Measurements from ENCODE around the gene SLC10A3.

GRCh38 chrX:154488336-154489075 is 1.9 kb downstream of the SLC10A3 start:
- TF ChIP-seq HDAC1 (CRISPR knock-in tag; IDR thresholded peaks at IDR 0.05) (no peak), REST (IDR thresholded peaks at IDR 0.05; ENCODE audit: borderline replicate concordance in 1 of 2, low read depth in 1 of 2, low read length in 2 of 2) (no peak), POLR2A (IDR thresholded peaks at IDR 0.05; ENCODE audit: insufficient read depth in 1 of 2, low read depth in 2 of 2, low read length in 2 of 2) (no peak), ETV6 (CRISPR knock-in tag; conservative IDR thresholded peaks at IDR 0.05) (no peak), IRF2 (CRISPR knock-in tag; IDR thresholded peaks at IDR 0.05) (no peak), CTCF (CRISPR knock-in tag; IDR thresholded peaks at IDR 0.05) (no peak), TAF15 (IDR thresholded peaks at IDR 0.05; ENCODE audit: low read depth, low read length, poor library complexity, severe bottlenecking) (no peak)

Data from HepG2 (cell line).